HG03378 (cell line): ENCODE measurements around the gene RAB43.

Experiments
- ATAC-seq: cut with Tn5 transposase; IDR thresholded peaks from one replicate; pipeline ENCODE4 v1.9.1; 2021; ENCODE audit warnings: mild to moderate bottlenecking, moderate library complexity; ENCODE audit not compliant: unreplicated experiment

Gene RAB43

DNA sequence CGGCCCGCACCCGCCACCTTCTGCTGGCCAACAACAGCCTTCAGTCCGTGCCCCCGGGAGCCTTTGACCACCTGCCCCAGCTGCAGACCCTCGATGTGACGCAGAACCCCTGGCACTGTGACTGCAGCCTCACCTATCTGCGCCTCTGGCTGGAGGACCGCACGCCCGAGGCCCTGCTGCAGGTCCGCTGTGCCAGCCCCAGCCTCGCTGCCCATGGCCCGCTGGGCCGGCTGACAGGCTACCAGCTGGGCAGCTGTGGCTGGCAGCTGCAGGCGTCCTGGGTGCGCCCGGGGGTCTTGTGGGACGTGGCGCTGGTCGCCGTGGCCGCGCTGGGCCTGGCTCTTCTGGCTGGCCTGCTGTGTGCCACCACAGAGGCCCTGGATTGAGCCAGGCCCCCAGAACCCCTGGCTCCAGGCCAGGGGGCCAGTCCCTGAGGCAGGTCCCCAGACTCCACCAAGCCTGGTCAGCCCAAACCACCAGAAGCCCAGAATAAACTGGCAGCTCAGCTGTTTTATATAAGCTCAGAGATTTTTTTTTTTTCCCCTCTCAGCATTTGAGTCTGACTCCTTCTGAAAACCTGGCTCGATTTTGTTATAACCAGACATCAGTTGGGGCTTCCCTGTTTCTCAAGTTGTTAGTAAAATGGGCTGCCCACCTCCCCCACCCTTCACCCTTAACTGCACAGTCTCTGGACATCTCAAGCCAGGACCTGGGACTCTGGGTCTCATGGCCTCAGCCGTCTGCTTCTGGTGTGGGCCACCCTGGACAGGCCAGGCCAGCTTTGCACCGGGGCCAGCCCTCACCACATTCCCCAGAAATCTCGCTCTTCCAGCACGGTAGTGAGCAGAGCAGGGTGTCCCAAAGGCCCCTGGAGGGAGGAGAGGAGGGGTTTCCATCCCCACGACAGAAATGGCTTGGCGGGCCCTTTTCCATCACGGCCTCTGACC lies 59.4 kb downstream of the RAB43 start:
- no peak for ATAC-seq

DNA sequence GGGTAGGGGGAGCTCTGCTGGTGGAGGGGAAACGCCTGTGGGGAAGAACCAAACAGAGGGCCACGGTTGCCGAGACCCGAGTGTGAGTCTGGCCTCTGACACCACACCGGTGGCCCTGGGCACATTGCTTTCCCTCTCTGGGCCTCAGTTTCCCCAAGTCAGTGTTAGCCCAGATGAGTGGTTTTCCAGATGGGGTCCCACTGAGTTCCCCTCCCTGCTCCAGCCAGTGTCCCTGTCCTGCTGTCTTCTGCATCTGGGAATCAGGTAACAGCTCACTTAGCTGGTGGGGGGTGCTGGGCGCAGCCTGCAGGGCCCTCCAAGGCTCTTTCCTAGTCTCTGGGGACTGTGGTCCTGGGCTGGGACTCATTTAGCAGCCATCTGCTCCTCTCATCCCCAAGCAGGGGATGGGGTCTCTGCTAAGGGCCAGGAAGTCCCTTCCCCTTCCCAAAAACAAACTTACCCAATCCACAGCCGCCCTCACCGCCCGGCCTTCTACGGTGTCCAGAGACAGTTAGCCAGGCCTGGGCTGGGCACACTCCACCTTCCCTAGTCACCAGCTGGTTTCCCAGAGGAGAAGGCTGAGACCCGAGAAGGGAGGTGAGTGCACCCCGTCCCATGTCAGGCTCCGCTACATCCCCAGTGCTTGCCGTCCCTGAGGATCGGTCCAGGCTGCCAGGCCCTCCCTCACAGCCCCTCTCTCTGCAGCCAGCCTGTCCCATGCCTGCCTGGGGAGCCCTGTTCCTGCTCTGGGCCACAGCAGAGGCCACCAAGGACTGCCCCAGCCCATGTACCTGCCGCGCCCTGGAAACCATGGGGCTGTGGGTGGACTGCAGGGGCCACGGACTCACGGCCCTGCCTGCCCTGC lies 60.3 kb downstream of the RAB43 start:
- ATAC-seq = no peak

DNA sequence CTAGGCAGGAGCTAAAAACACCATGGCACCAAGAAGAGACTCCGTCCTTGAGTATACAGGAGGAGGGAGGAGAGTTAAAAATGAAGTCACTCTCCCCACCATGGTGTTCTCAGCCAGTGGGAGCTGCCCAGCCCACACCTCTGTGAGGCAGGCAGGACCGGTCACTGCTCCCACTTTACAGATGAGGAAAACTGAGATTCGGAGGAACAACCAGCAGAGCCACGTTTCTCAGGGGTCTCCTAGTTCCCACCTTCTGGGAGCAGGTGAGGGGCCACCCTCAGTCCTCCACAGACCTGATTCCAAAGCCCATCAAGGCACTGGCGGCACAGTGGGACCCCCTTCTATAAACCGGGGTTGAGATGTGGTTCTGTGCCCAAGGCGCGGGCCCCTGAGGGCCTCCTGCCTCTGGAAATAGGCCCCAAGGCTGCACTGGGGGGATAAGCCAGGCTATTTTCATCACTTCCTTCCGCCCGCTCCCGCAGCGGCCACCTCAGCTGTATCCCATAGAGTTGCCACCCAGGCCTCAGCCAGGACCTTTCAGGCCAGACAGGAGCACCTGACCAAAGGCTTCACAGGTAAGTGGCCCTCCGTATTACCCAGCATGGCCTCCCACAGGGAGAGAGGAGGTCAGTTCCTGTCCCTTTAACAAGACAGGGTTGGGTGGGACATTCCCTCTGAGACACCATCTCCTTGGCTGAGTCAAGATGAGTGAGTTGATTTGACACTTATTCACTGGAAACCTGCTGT lies 61.2 kb downstream of the RAB43 start, which contains the start of gene GP9:
TSS of gene GP9 (plus strand) at position 504 of the 747 bp plus-strand sequence. CDS start 961 bp downstream, outside the sequence.
- no peak for ATAC-seq

DNA sequence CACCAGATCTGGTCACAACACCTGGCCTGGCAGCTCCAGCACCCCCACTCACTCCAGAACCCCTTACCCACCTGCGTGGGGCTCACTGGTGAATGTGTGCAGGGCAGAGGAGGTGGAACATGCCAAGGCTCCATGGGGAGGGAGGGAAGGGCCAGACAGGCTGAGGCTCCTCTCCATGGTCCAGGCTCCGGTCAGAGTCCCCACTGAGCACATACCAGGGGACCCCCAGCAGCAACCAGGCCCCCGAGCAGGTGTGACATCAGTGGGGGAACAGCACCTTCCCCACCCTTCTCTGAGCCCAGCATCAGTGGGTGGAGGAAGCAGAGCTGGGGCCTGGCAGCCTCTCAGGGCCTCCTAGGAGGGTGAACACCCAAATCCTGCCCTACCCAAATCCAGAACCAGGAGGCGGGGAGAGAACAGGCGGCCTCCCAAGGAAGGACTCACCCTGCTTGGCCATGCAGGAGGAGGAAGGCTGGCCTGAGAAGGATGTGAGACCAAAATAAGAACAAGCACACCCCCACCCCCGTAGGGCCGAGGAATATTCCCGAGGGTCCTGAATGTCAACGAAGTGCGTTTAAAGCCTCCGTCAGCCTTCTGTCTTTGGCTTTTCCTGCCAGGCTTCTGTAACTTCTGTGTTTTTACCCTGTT lies 62.2 kb downstream of the RAB43 start:
- ATAC-seq = no peak

DNA sequence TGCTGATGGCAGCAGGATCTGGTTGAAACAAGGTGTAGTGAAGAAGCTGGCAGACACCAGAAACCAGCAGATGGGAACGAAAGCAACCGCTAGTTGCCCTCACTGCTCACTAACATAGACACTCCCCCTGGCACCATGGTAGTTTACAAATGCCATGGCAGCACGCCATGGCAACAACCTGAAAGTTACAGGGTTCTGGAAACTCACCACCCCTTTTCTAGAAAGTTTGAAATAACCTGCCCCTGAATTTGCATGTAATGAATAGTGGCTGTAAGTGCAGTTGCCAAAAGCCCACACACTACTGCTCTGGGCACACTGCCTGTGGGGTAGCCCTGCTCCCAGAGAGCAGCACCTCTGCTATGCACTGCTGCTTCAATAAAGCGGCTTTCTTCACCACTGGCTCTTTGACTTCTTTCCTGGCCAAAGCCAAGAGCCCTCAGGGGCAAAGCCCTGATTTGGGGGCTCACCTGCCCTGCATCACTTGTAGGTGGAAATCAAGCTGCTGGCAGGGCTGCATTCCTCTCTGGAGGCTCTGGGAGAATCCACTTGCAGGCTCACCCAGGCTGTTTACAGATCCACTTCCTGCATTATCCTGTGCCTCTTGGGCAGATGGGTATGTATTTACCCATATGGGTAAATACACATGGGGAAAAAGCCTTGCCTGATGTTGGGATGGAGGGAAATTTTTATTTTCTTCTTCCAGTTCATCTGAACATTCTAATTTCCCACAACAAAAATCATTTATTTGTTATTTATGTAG lies 63.0 kb downstream of the RAB43 start:
- peak; percentile 53 for ATAC-seq

DNA sequence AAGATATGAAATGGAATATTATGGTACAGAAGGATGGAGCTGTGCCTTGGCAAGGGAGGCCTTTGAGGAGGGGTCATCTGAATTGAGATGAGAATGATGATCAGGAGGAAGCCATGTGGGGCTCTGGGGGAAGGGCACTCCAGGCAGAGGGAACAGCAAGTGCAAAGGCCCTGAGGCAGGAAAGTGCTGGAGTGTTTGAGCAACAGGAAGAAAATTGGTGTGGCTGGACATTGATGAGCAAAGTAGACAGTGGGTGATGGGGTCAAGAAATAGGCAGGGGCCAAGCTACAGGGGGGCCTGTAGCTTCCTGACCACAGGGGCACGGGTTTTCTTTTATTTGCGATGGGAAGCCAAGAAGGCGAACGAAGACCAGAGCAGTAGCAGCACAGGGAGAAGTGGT lies 64.4 kb downstream of the RAB43 start:
- ATAC-seq = no peak

DNA sequence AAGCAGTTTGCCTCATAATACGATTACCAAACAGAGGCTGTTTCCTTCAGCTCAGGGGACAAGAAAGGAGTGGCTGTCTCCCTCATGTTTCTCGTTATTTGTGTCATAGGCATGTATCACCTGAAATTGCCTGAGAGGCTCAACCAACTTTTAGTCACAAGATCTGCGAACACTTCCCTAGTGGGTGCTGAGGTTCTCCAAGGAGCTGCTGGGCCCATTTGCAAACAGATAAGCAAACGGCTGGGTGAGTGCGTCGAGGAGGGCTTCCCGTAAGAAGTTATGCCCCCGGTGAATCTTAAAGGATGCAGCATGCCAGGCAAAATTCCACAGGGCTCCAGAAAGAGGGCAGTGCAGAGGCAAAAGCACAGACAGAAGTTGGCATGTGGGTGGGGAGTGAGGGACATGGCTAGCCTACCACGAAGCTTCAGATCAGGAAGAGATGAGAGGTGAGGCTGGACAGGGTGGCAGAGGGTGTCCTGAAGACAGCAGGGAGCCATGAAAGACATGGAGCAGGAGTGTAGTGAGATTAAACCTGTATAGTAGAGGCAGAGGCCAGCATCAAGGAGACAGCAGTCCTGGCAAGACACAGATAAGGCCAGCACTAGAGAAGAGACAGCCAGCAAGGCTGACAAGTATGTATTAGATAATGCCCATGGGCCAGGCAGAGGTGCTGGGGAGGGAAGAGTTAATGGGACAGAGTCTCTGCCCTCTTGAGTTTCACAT lies 65.0 kb downstream of the RAB43 start:
- ATAC-seq = no peak

DNA sequence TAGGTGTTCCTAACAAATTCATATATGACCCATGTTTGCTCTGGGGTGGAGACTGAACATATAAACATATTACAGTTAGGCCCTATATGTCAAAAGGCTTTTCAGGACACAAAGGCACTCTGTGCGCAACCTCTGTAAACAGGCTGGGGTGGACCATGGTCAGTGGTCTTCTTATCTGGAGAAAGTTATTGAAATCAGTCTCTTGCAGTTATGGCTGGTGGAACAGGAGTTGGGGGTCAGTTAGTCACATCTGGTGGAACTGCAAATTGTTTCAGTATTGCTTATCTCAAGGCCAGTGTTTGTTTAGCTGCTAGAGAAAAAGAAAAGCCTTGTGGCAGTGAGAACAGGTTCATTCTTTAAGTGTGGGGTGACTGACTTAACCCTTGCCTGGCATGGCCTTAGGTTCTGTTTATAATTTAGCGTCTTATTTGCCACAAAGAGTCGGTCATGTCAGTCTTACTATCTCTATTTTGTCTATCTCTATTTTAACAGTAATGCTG lies 66.9 kb downstream of the RAB43 start:
- no peak for ATAC-seq

DNA sequence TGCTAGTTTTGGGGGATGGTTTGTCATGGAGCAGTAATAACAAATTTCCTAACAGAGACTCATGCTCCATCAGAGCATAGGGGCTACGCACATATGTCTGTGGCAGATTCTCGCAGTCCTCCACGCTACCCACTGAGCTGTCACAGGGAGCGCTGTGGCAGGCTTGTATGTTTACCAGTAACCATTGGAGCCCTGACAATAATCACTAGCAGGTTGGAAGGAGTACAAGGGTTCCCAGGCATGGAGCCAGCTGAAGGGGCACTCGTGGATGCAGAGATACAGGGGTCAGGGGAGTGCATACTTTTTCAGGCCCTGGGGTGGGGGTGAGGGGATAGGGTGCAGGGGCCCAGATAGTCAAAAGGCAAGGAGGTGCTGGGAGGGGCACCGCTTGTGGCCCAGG lies 68.9 kb downstream of the RAB43 start:
- no peak for ATAC-seq

DNA sequence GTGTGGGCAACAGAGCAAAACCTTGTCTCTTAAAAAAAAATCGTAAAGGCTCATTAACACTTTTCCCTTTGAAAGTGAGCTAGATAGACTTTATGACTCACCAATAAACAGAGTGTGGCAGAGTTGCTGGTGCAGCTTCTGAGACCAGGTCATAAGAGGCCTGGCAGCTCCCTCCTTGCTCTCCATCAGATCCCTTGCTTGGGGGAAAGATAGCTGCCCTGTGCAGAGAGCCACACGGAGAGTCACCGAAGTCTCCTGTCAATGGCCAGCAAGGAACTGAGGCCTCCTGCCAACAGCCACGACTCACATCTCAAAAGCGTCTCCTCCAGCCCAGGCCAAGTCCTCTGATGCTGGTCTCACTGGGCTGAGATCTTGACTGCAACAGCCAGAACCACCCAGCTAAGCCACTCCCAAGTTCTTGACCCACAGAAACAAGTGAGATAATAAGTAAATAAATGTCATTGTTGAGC lies 69.7 kb downstream of the RAB43 start:
- no peak for ATAC-seq

DNA sequence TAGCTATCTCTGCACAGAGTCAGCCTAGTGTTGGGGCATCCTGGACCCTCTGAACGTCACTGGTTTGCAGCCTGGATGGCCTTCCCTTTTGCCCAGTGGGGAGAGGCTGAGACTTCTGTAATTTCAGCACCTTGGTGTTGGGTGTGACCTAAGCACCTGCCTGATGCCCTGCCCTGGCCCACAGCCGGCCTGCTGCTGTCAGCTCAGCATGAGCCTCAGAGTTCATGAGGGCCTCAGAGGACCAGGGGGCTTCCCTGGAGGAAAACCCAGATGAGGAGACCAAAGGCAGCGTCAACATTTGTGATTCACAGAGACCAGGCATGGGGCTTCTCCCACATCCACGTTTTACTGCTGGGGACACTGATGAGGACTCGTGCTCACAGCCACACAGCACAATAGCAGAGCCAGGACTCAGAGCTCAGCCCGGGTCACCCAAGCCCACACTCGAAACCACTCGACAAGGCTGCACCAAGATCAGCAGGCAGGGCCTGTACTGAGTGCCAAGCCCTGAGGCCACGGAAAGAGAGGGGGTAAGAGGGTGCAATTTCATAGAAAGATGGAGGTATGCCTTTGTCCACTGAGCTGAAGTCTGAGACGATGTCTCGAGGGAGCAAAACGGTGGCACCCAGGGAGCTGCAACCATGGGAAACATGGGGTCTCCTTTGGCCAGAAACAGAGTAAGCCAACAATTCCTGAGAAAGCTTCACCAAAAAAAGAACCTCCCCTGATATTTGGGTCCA lies 70.9 kb downstream of the RAB43 start:
- no peak for ATAC-seq

DNA sequence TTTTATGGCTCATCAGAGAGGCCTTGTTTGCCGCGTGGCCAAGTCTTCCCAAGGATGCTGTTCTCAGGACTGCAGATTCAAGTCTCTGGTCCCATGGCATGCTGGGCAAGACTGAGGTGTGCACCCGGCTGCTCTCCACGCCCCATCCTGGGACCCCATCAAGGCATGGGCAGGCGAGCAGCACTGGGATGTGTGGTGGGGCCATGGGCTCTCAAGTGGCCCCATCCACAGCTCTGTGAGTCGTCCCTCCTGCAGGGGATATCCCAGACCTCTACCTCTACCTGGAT lies 74.1 kb downstream of the RAB43 start:
- no peak for ATAC-seq

DNA sequence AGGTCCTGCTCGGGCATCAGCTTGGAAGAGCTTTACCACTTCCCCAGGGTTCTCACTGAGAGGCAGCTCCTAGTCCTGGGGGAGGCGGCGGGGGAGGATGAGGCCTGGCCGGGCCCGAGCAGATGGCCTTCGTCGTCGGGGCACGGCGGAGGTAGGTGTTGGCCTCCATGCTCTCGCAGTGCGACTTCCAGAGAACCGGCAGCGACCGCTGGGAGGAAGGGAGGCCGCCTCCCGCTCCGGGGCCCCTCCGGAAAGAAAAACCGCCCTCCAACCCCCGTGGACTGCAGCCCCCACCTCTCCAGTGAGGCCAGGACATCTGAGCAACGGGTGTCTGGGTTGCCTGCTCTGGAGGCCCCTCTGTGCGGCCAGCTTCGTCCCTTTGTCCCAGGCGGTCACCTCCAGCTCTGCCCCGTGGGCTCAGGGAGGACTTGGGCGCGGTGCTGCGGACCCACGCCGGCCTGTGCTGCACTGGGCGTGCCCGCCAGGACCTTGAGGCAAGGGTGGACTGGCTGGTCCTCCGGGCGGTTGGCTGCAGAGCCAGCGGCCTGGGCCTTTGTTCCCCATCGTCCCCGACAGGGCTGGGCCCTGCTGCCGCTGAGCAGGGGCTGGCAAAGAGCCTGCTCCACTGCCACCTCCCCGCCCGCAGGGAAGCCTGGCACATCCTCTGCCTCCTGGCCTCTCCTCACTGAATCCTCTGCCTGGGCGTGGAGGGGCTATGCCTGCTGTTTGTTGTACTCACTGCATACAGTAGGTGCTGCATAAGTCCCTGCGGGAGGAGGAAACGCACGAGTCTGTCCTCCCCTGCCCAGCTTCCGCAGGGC lies 74.7 kb downstream of the RAB43 start:
- ATAC-seq = no peak

DNA sequence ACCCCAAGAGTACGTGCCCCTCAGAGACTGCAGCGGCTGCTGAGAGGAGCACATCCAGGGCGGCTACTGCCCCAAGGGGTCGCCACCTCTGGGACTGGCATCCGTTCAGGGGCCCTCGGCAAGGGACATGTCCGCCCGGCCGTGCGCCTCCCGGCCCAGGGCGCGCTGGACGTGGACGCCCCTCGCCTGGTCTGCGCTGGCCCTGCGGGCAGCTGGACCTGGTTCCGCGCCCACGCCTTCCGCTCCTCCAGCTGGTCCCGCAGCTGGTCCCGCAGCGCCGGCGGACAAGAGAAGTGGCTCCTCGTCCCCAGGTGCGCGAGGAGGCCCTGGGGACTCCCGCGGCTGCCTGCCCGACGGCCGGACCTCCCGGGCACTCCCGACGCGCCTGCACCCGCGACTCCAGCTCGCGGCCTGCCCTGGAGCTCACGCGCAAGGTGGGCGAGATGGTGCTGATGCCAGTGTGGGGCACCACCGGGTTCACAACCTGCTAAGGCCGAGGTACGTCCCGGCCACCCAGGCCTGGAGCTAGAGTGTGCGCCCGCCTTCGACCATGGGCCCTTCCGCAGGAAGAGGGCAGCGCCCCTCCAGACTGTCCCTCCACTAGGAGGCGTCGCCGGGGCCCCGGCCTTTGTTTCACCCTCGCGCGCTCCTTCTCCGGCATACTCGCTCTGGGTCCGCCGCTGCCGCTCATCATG lies 75.4 kb downstream of the RAB43 start:
- no peak for ATAC-seq

DNA sequence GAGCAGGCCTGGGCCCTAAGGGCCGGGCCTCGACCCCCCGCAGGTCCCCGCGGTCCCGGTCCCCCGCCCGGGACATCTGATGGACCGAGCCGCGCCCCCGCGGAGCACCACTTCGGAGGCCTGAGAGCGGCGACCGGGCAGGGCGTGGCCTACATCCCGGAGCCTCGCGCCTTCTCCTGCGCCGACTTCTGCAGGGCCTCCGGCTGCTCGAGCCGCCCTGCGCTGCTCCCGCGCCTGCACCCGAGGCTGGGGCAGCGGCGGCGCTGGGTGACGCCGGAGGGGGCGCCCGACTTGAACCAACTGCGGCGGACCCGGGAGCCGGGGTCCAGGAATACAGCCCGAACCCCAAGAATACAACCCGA lies 75.9 kb downstream of the RAB43 start:
- no peak for ATAC-seq

DNA sequence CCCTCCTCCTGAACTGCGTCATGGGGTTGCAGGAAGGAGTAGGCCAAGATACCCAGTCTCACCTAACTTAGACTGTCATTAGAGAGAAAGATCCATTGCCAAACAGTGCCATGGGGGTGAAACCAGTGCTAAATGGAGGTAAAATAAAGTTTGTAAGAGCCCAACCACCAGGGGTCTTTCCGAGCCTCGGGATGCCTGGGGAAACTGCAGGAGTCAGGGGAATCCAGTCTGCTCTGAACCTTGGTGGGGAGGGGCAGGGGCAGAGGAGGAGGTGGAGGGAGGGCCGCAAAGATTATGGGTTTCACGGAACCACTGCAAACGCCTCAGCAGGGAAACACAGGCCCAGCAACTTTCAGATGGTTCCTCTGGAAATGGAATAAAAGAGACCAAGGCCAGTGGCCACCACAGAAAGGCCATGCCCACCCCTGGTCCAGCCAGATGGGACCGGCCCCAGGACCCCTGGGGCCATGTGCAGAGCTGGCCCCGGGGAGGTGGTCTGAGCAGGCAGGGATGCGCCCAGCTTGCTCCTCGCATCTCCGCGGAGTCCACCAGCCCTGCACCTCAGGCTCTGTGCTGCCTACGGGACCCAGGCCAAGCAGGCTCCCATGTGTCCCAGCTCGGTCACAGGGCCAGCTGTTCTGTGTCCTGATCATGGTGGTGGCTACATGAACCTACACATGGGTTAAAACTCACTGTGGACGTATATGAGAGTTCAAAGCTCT lies 80.9 kb downstream of the RAB43 start:
- no peak for ATAC-seq

DNA sequence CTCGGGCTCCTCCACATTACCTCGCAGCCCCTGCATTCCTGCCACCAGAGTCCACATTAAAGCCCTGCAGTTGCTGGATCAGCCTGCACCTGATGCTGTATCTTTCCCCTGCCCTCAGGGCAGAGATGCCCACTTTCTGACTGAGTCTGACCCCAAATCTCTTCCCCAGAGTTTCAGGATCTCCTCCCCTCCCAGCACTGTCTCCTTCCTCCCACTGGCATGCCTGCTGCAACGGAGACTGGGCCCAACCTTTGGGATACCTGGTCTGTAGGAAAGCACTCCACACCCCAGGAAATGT lies 81.6 kb downstream of the RAB43 start:
- ATAC-seq = no peak
